GM23338 (cell line): Measurements from ENCODE around the gene CYGB. TPM values are rescaled to one million over a fixed set of nuclear protein-coding genes. Genes with fewer than 3 reads are reported as not detected.

Source experiments
- ATAC-seq: fragments of 200-7000 bp; cut with Tn5 transposase; 3 replicates; pipeline ENCODE4 v1.9.1; 2020
- DNase-seq: peaks from one replicate; pipeline ENCODE4 v3.0.0-alpha.2; 2015; ENCODE audit warnings: low spot score
- H2AFZ ChIP-seq: fragments of 200-600 bp; sonication (generic); 2 replicates; pipeline ENCODE4 v1.8.0; 2016; ENCODE audit warnings: antibody characterized with exemption, mild to moderate bottlenecking, moderate library complexity
- H3F3A ChIP-seq: fragments of 200-600 bp; sonication (generic); replicated peaks from 2 replicates; pipeline ENCODE4 v1.8.0; 2017; ENCODE audit warnings: antibody characterized with exemption, mixed run types, low read depth
- H3K27ac ChIP-seq: fragments of 200-600 bp; sonication (generic); 2 replicates; pipeline ENCODE4 v1.6.1; 2016; ENCODE audit warnings: low read depth
- H3K27me3 ChIP-seq: fragments of 200-600 bp; sonication (generic); 2 replicates; pipeline ENCODE4 v1.8.0; 2016; ENCODE audit warnings: mild to moderate bottlenecking, mixed run types, moderate library complexity; ENCODE audit not compliant: insufficient read depth
- H3K36me3 ChIP-seq: fragments of 200-600 bp; sonication (generic); 2 replicates; pipeline ENCODE4 v1.8.0; 2016; ENCODE audit warnings: mild to moderate bottlenecking; ENCODE audit not compliant: insufficient read depth
- H3K4me1 ChIP-seq: fragments of 200-600 bp; sonication (generic); 2 replicates; pipeline ENCODE4 v1.8.0; 2016; ENCODE audit warnings: mild to moderate bottlenecking, moderate library complexity; ENCODE audit not compliant: insufficient read depth
- H3K4me2 ChIP-seq: fragments of 200-600 bp; sonication (generic); 2 replicates; pipeline ENCODE4 v1.7.1; 2017; ENCODE audit warnings: mixed run types
- H3K4me3 ChIP-seq: fragments of 200-600 bp; sonication (generic); 2 replicates; pipeline ENCODE4 v1.6.1; 2016; ENCODE audit warnings: mixed run types
- H3K79me2 ChIP-seq: fragments of 200-600 bp; sonication (generic); replicated peaks from 2 replicates; pipeline ENCODE4 v1.8.0; 2017; ENCODE audit warnings: mild to moderate bottlenecking; ENCODE audit not compliant: insufficient read depth
- H3K9me2 ChIP-seq: fragments of 200-600 bp; sonication (generic); 2 replicates; pipeline ENCODE4 v1.8.0; 2017; ENCODE audit not compliant: insufficient read depth
- H4K20me1 ChIP-seq: fragments of 200-600 bp; sonication (generic); replicated peaks from 2 replicates; pipeline ENCODE4 v1.8.0; 2017; ENCODE audit warnings: mild to moderate bottlenecking; ENCODE audit not compliant: insufficient read depth
- H3K27ac Mint-ChIP-seq: 2 replicates; pipeline ENCODE4 v1.8.0; 2020; ENCODE audit warnings: inconsistent platforms, mild to moderate bottlenecking, moderate library complexity, mixed read lengths
- H3K27me3 Mint-ChIP-seq: 3 replicates; pipeline ENCODE4 v1.8.0; 2022; ENCODE audit warnings: low read depth, mild to moderate bottlenecking, moderate library complexity, mixed read lengths, inconsistent platforms; ENCODE audit not compliant: insufficient read depth, poor library complexity
- H3K36me3 Mint-ChIP-seq: 3 replicates; pipeline ENCODE4 v1.8.0; 2021; ENCODE audit warnings: low read depth, mild to moderate bottlenecking, inconsistent platforms, moderate library complexity, mixed read lengths
- H3K4me1 Mint-ChIP-seq: 3 replicates; pipeline ENCODE4 v1.8.0; 2020; ENCODE audit warnings: mild to moderate bottlenecking, inconsistent platforms, mixed read lengths
- H3K4me3 Mint-ChIP-seq: 3 replicates; pipeline ENCODE4 v1.8.0; 2021; ENCODE audit warnings: moderate library complexity, mild to moderate bottlenecking, inconsistent platforms, mixed read lengths
- H3K9me3 Mint-ChIP-seq: 3 replicates; pipeline ENCODE4 v1.8.0; 2020; ENCODE audit warnings: moderate library complexity, mild to moderate bottlenecking, inconsistent platforms, mixed read lengths
- CREB1 ChIP-seq: fragments of 250-450 bp; sonication (Bioruptor Pico); IDR thresholded peaks from 2 replicates; pipeline ENCODE4 v1.5.0; 2020; ENCODE audit warnings: low read depth, mild to moderate bottlenecking, moderate library complexity
- JUNB ChIP-seq: IDR thresholded peaks from one replicate; pipeline ENCODE4 v1.6.1; 2016; ENCODE audit warnings: antibody characterized with exemption; ENCODE audit not compliant: unreplicated experiment
- NANOG ChIP-seq: IDR thresholded peaks from 2 replicates; pipeline ENCODE4 v1.6.1; 2016; ENCODE audit warnings: antibody characterized with exemption, borderline replicate concordance
- POLR2AphosphoS5 ChIP-seq: IDR thresholded peaks from 2 replicates; pipeline ENCODE4 v1.6.1; 2016; ENCODE audit warnings: antibody characterized with exemption, low read depth
- REST ChIP-seq: IDR thresholded peaks from one replicate; pipeline ENCODE4 v1.6.1; 2018; ENCODE audit warnings: antibody characterized with exemption; ENCODE audit not compliant: unreplicated experiment
- STAT1 ChIP-seq: IDR thresholded peaks from one replicate; pipeline ENCODE4 v1.6.1; 2016; ENCODE audit warnings: antibody characterized with exemption; ENCODE audit not compliant: unreplicated experiment
- ZNF114 ChIP-seq: fragments of 250-450 bp; sonication (Bioruptor Pico); IDR thresholded peaks from 2 replicates; pipeline ENCODE4 v1.5.0; 2020; ENCODE audit warnings: mild to moderate bottlenecking, moderate library complexity
- polyA plus RNA-seq: library from polyadenylated mRNA; unstranded; fragments of >200 nt; fragmentation: Nextera tagmentation; extraction: Ambion mirVana; gene quantifications from 2 replicates; pipeline ENCODE4 v1.2.1, GENCODE V29; 2016
- total RNA-seq: library from RNA; depleted of rRNA; stranded (reverse); fragments of >200 nt; shearing (Covaris generic); gene quantifications from 2 replicates; pipeline ENCODE4 v1.2.3, GENCODE V29; 2014
- TF ChIP-seq, protein P1 (sequence below), 2 experiments: fragments of 200-600 bp in 1 of 2; sonication (generic) in 1 of 2; conservative IDR thresholded peaks; 2 replicates each; pipeline versions ENCODE4 v1.5.1 to v1.6.1; 2016 to 2017; ENCODE audit warnings: antibody characterized with exemption in 2 of 2, low read depth in 2 of 2, mild to moderate bottlenecking in 2 of 2, moderate library complexity in 1 of 2
- TF ChIP-seq, protein P2 (sequence below): IDR thresholded peaks from 2 replicates; pipeline ENCODE4 v1.6.1; 2016; ENCODE audit warnings: antibody characterized with exemption

The CYGB gene
- total and polyA plus RNA-seq, 2 experiments from 2014 or later = 1.2 to 1.7 TPM

DNA sequence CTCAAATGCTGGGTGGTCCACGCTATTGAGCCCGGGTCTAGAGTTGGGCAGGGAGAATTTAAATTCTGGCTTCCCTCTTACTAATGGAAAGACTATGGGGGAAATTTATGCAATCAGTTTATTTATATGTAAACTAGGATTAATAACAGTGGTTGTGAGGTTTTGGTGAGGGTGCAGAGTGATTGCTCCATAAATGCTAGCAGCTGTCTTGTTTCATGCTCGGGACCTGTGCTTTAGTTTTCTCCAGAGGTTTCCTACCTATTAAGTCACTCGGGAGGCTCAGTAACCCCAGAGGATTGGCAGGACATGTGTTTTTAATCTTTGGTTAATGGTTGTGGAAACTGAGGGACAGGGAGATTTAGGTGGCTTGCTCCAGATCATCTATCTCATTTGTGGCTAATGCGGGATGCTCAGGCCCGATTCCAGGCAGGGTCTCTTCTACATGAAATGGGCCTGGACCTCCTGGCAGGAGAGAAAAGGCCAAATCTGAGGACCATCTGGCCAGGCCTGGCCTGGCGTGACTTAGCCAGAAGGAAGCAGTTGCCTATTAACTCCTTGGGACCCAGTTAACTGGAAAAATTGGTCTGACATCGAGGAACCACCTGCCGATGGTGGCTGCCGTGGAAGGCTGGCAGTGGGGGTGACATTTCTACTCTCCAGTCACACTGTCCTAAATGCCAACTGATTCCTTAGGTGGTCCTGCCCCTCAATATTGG is 4.4 kb upstream of the CYGB start (continued):
- TF ChIP-seq, protein P1, sequence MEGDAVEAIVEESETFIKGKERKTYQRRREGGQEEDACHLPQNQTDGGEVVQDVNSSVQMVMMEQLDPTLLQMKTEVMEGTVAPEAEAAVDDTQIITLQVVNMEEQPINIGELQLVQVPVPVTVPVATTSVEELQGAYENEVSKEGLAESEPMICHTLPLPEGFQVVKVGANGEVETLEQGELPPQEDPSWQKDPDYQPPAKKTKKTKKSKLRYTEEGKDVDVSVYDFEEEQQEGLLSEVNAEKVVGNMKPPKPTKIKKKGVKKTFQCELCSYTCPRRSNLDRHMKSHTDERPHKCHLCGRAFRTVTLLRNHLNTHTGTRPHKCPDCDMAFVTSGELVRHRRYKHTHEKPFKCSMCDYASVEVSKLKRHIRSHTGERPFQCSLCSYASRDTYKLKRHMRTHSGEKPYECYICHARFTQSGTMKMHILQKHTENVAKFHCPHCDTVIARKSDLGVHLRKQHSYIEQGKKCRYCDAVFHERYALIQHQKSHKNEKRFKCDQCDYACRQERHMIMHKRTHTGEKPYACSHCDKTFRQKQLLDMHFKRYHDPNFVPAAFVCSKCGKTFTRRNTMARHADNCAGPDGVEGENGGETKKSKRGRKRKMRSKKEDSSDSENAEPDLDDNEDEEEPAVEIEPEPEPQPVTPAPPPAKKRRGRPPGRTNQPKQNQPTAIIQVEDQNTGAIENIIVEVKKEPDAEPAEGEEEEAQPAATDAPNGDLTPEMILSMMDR (conservative IDR thresholded peaks at IDR 0.05; ENCODE audit: low read depth in 2 of 2) = no peak
- TF ChIP-seq JUNB (no peak), ZNF114 (CRISPR knock-in tag) (no peak), REST (no peak), STAT1 (no peak), NANOG (no peak)
- TF ChIP-seq, protein P2, sequence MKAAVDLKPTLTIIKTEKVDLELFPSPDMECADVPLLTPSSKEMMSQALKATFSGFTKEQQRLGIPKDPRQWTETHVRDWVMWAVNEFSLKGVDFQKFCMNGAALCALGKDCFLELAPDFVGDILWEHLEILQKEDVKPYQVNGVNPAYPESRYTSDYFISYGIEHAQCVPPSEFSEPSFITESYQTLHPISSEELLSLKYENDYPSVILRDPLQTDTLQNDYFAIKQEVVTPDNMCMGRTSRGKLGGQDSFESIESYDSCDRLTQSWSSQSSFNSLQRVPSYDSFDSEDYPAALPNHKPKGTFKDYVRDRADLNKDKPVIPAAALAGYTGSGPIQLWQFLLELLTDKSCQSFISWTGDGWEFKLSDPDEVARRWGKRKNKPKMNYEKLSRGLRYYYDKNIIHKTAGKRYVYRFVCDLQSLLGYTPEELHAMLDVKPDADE = no peak

- Histone ChIP-seq H3F3A (0 out of 2 replicates have a peak, but pooled peaks cover 5% of the 10 kb centered on the region), H3K27me3 (peaks cover 42% of the 10 kb centered on the region), H4K20me1 (no peaks in the 10 kb centered on the region), H3K79me2 (no peaks in the 10 kb centered on the region), H3K27ac (no peak overlapping the region), H3K4me3 (peak overlapping the region; percentile 52), H3K4me2 (peak overlapping the region; percentile 77), H3K4me1 (peaks cover 15% of the 10 kb centered on the region), H3K9me2 (no peaks in the 10 kb centered on the region), H2AFZ (peak overlapping the region; percentile 67), H3K36me3 (no peaks in the 10 kb centered on the region)
- peaks cover 44% of the 10 kb centered on the region for H3K4me1 Mint-ChIP-seq
- H3K36me3 Mint-ChIP-seq = no peaks in the 10 kb centered on the region
- peak overlapping the region; percentile 77 for H3K4me3 Mint-ChIP-seq
- ATAC-seq (peak; percentile 81), DNase-seq (peak; percentile 99)
- no peak for TF ChIP-seq STAT1
- TF ChIP-seq POLR2AphosphoS5 = peak; percentile 81
- peak; percentile 75 for TF ChIP-seq CREB1
- H3K27me3 Mint-ChIP-seq = peaks cover 53% of the 10 kb centered on the region
- H3K27ac Mint-ChIP-seq = no peak overlapping the region
- H3K9me3 Mint-ChIP-seq = no peaks in the 10 kb centered on the region; the same call in 2 of the 3 replicates
These were observed 3.1 kb upstream of the CYGB start for GRCh38 chr17:76540381-76541300.
